ENCODE measurements around the gene CHST3. TPM values are rescaled to one million over a fixed set of nuclear protein-coding genes. Genes with fewer than 3 reads are reported as not detected.

The CHST3 gene
- total RNA-seq, 3 donors from 2014 or later: 20.2 to 34.5 (median 25.6) TPM

- Histone ChIP-seq H3K4me1 (peaks cover 13 to 19% of the 10 kb centered on the region in 2 donors), H3K4me3 (no peak overlapping the region), H3K9me3 (no peaks in the 10 kb centered on the region), H3K27me3 (no peaks in the 10 kb centered on the region), H3K27ac (peak overlapping the region; percentile 25 to 72), H3K36me3 (no peaks in the 10 kb centered on the region)
- TF ChIP-seq, protein P1, sequence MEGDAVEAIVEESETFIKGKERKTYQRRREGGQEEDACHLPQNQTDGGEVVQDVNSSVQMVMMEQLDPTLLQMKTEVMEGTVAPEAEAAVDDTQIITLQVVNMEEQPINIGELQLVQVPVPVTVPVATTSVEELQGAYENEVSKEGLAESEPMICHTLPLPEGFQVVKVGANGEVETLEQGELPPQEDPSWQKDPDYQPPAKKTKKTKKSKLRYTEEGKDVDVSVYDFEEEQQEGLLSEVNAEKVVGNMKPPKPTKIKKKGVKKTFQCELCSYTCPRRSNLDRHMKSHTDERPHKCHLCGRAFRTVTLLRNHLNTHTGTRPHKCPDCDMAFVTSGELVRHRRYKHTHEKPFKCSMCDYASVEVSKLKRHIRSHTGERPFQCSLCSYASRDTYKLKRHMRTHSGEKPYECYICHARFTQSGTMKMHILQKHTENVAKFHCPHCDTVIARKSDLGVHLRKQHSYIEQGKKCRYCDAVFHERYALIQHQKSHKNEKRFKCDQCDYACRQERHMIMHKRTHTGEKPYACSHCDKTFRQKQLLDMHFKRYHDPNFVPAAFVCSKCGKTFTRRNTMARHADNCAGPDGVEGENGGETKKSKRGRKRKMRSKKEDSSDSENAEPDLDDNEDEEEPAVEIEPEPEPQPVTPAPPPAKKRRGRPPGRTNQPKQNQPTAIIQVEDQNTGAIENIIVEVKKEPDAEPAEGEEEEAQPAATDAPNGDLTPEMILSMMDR (IDR thresholded peaks at IDR 0.05): no peak
- TF ChIP-seq POLR2AphosphoS5 (IDR thresholded peaks at IDR 0.05): no peak
- no peak for TF ChIP-seq POLR2A (IDR thresholded peaks at IDR 0.05)
- intact Hi-C loops (cut with DNase I; ENCODE audit: low total_unique reads): no loop called here
- DNase-seq (ENCODE audit: low spot score in 2 of 2): no peak
Measured at GRCh38 chr10:72014197-72014596, 50.0 kb downstream of the CHST3 start.

DNA sequence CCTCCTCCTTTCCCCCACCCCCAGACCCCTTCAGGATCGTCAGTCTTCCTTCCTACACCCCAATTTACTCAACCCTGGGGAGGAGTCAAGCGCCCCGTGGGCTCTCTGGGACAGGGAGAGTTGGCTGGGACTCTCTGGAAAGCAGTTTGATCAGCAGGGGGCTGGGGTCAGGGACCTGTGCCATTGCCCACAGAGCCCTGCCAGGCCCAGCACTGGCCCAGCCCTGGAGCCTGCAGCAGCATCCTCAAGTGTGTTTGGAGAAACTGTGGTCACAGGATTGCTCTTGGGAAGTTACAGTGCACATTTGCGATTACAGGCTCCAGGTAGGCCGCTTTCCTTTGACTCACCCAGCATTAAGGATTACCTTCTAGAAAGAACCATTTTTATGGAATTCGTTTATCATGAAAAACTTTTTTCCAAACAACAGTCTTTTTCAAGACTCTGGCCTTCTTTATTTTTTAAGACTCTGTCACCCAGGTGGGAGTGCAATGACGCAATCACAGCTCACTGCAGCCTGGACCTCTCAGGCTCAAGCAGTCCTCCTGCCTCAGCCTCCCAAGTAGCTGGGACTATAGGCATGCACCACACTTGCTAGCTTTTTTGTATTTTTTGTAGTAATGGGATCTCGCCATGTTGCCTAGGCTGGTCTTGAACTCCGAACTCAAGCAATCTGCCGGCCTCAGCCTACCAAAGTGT, 50.7 kb downstream of the CHST3 start:
- Histone ChIP-seq H3K27me3 (no peaks in the 10 kb centered on the region), H3K4me1 (peaks cover 8 to 18% of the 10 kb centered on the region in 2 donors), H3K36me3 (no peaks in the 10 kb centered on the region), H3K27ac (peak overlapping the region in 1 of 2 donors; percentile 72), H3K9me3 (no peaks in the 10 kb centered on the region), H3K4me3 (no peak overlapping the region)
- DNase-seq (ENCODE audit: low spot score in 2 of 2): no peak
- TF ChIP-seq POLR2A (IDR thresholded peaks at IDR 0.05) (no peak), POLR2AphosphoS5 (IDR thresholded peaks at IDR 0.05) (no peak)
- TF ChIP-seq, protein P1 (IDR thresholded peaks at IDR 0.05): no peak
- intact Hi-C loops (cut with DNase I; ENCODE audit: low total_unique reads): no loop called here

DNA sequence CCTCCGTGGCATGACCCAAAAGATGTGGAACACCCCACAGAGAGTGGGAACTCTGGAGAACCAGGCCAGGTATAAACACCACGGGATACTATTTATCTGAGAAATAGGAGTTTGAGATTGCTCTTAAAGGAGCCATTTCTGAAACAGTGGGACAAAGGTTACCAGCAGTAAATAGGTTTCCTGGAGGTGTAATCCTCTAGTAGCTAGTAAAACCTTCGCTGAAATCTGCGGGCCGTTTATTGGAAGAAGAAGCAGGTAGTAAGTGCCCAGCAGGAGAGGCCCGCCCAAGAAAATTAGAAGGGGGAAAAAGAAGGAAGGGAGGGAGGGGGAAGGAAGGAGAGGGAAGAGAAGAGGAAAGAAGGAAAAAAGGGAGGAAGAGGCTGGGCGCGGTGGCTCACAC, 51.6 kb downstream of the CHST3 start:
- no peak for TF ChIP-seq POLR2A (IDR thresholded peaks at IDR 0.05)
- TF ChIP-seq, protein P1 (IDR thresholded peaks at IDR 0.05): no peak
- no peak for TF ChIP-seq POLR2AphosphoS5 (IDR thresholded peaks at IDR 0.05)
- H3K27ac ChIP-seq: no peak overlapping the region
- H3K27me3 ChIP-seq: no peaks in the 10 kb centered on the region
- peaks cover under 1 to 9% of the 10 kb centered on the region in 2 donors for H3K4me1 ChIP-seq
- H3K36me3 ChIP-seq: no peaks in the 10 kb centered on the region
- no peak overlapping the region for H3K4me3 ChIP-seq
- H3K9me3 ChIP-seq: no peaks in the 10 kb centered on the region
- DNase-seq (ENCODE audit: low spot score in 2 of 2): no peak
- intact Hi-C loops (cut with DNase I; ENCODE audit: low total_unique reads): no loop called here

- no peak for DNase-seq (ENCODE audit: low spot score in 2 of 2)
- no peaks in the 10 kb centered on the region for H3K36me3 ChIP-seq
- H3K9me3 ChIP-seq: no peaks in the 10 kb centered on the region
- TF ChIP-seq POLR2A (IDR thresholded peaks at IDR 0.05) (no peak), POLR2AphosphoS5 (IDR thresholded peaks at IDR 0.05) (no peak)
- TF ChIP-seq, protein P1 (IDR thresholded peaks at IDR 0.05): no peak
- peak overlapping the region; percentile 36 to 52 for H3K27ac ChIP-seq
- peaks cover 0 to 7% of the 10 kb centered on the region in 2 donors for H3K4me1 ChIP-seq
- no peak overlapping the region for H3K4me3 ChIP-seq
- no peaks in the 10 kb centered on the region for H3K27me3 ChIP-seq
- intact Hi-C loops (cut with DNase I; ENCODE audit: low total_unique reads): no loop called here
Measured at GRCh38 chr10:72016608-72017300, 52.6 kb downstream of the CHST3 start.

All from breast epithelium (tissue), 4 donors.